H1 (cell line): ENCODE data around the gene TMEM127. TPM values are rescaled to one million over a fixed set of nuclear protein-coding genes. Genes with fewer than 3 reads are reported as not detected.

Source experiments
- CTCF ChIA-PET: fragments of 300-600 bp; sonication (Branson Sonifier 250); formaldehyde crosslinking; loops from one replicate; lab custom pipeline; 2021; ENCODE audit not compliant: partially characterized antibody; lab: Charles Lee
- POLR2A ChIA-PET: fragments of 300-600 bp; sonication (Branson Sonifier 250); formaldehyde crosslinking; loops from one replicate; lab custom pipeline; 2021; ENCODE audit warnings: inconsistent platforms; ENCODE audit not compliant: partially characterized antibody; lab: Charles Lee
- DNase-seq, 2 experiments: peaks; one replicate each; pipeline versions ENCODE4 v3.0.0 to v3.0.0-alpha.2; 2010 to 2022; ENCODE audit warnings: low spot score in 2 of 2, low read depth in 1 of 2, mixed read lengths in 1 of 2
- FAIRE-seq: peaks from 2 replicates; lab custom pipeline; 2011; peaks lifted over from hg19 to GRCh38; lab: Jason Lieb, UNC
- H2AFZ ChIP-seq: 2 replicates; pipeline ENCODE4 v1.8.1; 2012; ENCODE audit warnings: low read length, inconsistent platforms
- H2AK5ac ChIP-seq: 2 replicates; pipeline ENCODE4 v1.6.1; 2013; ENCODE audit warnings: low read depth, low read length
- H2BK120ac ChIP-seq: replicated peaks from 2 replicates; pipeline ENCODE3; 2013; ENCODE audit warnings: low read depth, low read length, inconsistent platforms
- H2BK12ac ChIP-seq: 2 replicates; pipeline ENCODE4 v1.6.1; 2013; ENCODE audit warnings: low read depth, low read length
- H2BK15ac ChIP-seq: 2 replicates; pipeline ENCODE4 v1.6.1; 2013; ENCODE audit warnings: low read length
- H2BK20ac ChIP-seq: 2 replicates; pipeline ENCODE4 v1.6.1; 2013; ENCODE audit warnings: low read length
- H2BK5ac ChIP-seq: 2 replicates; pipeline ENCODE4 v1.6.1; 2013; ENCODE audit warnings: low read depth, low read length
- H3K14ac ChIP-seq: 2 replicates; pipeline ENCODE4 v1.6.1; 2013; ENCODE audit warnings: inconsistent platforms; ENCODE audit not compliant: insufficient read length
- H3K18ac ChIP-seq: 2 replicates; pipeline ENCODE4 v1.6.1; 2013; ENCODE audit warnings: low read length; ENCODE audit errors: extremely low read depth
- H3K23ac ChIP-seq: 2 replicates; pipeline ENCODE4 v1.6.1; 2013; ENCODE audit warnings: inconsistent platforms; ENCODE audit not compliant: insufficient read length
- H3K23me2 ChIP-seq: 2 replicates; pipeline ENCODE4 v1.6.1; 2013; ENCODE audit warnings: low read depth, low read length
- H3K27ac ChIP-seq: 2 replicates; pipeline ENCODE4 v1.6.1; 2011; ENCODE audit warnings: low read depth, low read length, inconsistent platforms
- H3K27me3 ChIP-seq, 4 experiments: replicated peaks in 1 of 4; 1 replicate in 1 of 4; 2 replicates in 3 of 4; pipeline versions ENCODE4 v1.6.1 to v1.8.1; 2011 to 2013; ENCODE audit warnings: low read length in 3 of 4, mild to moderate bottlenecking in 3 of 4, inconsistent platforms in 2 of 4, mixed read lengths in 2 of 4, moderate library complexity in 1 of 4; ENCODE audit not compliant: control insufficient read depth in 3 of 4, insufficient read depth in 3 of 4; ENCODE audit errors: extremely low read depth in 1 of 4
- H3K36me3 ChIP-seq, 4 experiments: 2 replicates each; pipeline versions ENCODE4 v1.6.1 to v1.8.1; 2011 to 2013; ENCODE audit warnings: mild to moderate bottlenecking in 4 of 4, low read length in 3 of 4, moderate library complexity in 2 of 4, control low read depth in 1 of 4, inconsistent platforms in 1 of 4; ENCODE audit not compliant: insufficient read depth in 4 of 4, control insufficient read depth in 2 of 4
- H3K4ac ChIP-seq: replicated peaks from 2 replicates; pipeline ENCODE3; 2013; ENCODE audit warnings: low read length, low read depth, mixed read lengths, inconsistent platforms; ENCODE audit not compliant: insufficient read length
- H3K4me1 ChIP-seq, 4 experiments: replicated peaks in 1 of 4; 1 replicate in 1 of 4; 2 replicates in 3 of 4; pipeline versions ENCODE4 v1.6.1 to v1.8.1; 2011 to 2013; ENCODE audit warnings: low read length in 3 of 4, inconsistent platforms in 2 of 4, mixed read lengths in 1 of 4; ENCODE audit not compliant: insufficient read depth in 4 of 4, control insufficient read depth in 3 of 4
- H3K4me2 ChIP-seq, 2 experiments: 2 replicates each; pipeline versions ENCODE4 v1.6.1 to v1.8.1; 2011 to 2013; ENCODE audit warnings: low read depth in 2 of 2, low read length in 2 of 2, control low read depth in 1 of 2, inconsistent platforms in 1 of 2, mild to moderate bottlenecking in 1 of 2; ENCODE audit not compliant: insufficient read depth in 1 of 2
- H3K4me3 ChIP-seq, 4 experiments: fragments of 200-600, 300-600 bp in 1 of 4; sonication (generic), shearing (Covaris generic), sonication (Bioruptor Twin) in 1 of 4; 2 replicates each; pipeline versions ENCODE4 v1.5.1 to v1.8.1; 2011 to 2016; ENCODE audit warnings: low read length in 4 of 4, low read depth in 3 of 4, control low read depth in 2 of 4, inconsistent platforms in 2 of 4, mild to moderate bottlenecking in 2 of 4, mixed read lengths in 1 of 4, moderate library complexity in 1 of 4; ENCODE audit not compliant: insufficient read depth in 2 of 4; ENCODE audit errors: extremely low read depth in 1 of 4
- H3K56ac ChIP-seq: replicated peaks from 2 replicates; pipeline ENCODE3; 2013; ENCODE audit warnings: low read depth, mild to moderate bottlenecking, mixed read lengths, low read length, inconsistent platforms; ENCODE audit not compliant: insufficient read length
- H3K79me1 ChIP-seq: 2 replicates; pipeline ENCODE4 v1.6.1; 2013; ENCODE audit warnings: low read depth, low read length, control low read depth
- H3K79me2 ChIP-seq, 2 experiments: 2 replicates each; pipeline versions ENCODE4 v1.6.1 to v1.8.1; 2012 to 2013; ENCODE audit warnings: low read length in 2 of 2, mild to moderate bottlenecking in 2 of 2, inconsistent platforms in 1 of 2; ENCODE audit not compliant: insufficient read depth in 2 of 2, control insufficient read depth in 1 of 2
- H3K9ac ChIP-seq, 4 experiments: replicated peaks in 1 of 4; 1 replicate in 1 of 4; 2 replicates in 3 of 4; pipeline versions ENCODE4 v1.6.1 to v1.8.1; 2011 to 2013; ENCODE audit warnings: low read depth in 3 of 4, low read length in 3 of 4, control low read depth in 2 of 4, mild to moderate bottlenecking in 2 of 4, moderate library complexity in 2 of 4, inconsistent platforms in 1 of 4; ENCODE audit errors: extremely low read depth in 1 of 4
- H3K9me3 ChIP-seq, 2 experiments: 2 replicates each; pipeline versions ENCODE4 v1.6.1 to v1.8.1; 2012 to 2013; ENCODE audit warnings: mild to moderate bottlenecking in 2 of 2, moderate library complexity in 2 of 2, control low read depth in 1 of 2, inconsistent platforms in 1 of 2, low read depth in 1 of 2, low read length in 1 of 2, mixed read lengths in 1 of 2; ENCODE audit not compliant: insufficient read depth in 2 of 2
- H4K20me1 ChIP-seq, 2 experiments: replicated peaks in 1 of 2; 2 replicates each; pipeline versions ENCODE3 to v1.8.1; 2011 to 2013; ENCODE audit warnings: inconsistent platforms in 2 of 2, low read length in 2 of 2, mild to moderate bottlenecking in 1 of 2; ENCODE audit not compliant: insufficient read depth in 2 of 2, control insufficient read depth in 1 of 2
- H4K5ac ChIP-seq: 2 replicates; pipeline ENCODE4 v1.6.1; 2013; ENCODE audit warnings: low read length, low read depth, mixed read lengths, inconsistent platforms; ENCODE audit not compliant: insufficient read length
- H4K8ac ChIP-seq: 2 replicates; pipeline ENCODE4 v1.8.0; 2013; ENCODE audit warnings: mild to moderate bottlenecking, moderate library complexity, low read length, inconsistent platforms; ENCODE audit not compliant: insufficient read depth; ENCODE audit errors: extremely low read depth
- H4K91ac ChIP-seq: replicated peaks from 2 replicates; pipeline ENCODE3; 2013; ENCODE audit warnings: low read length, mixed read lengths, inconsistent platforms; ENCODE audit not compliant: insufficient read length
- ASH2L ChIP-seq: fragments of 200-600, 300-600 bp; sonication (generic); IDR thresholded peaks from one replicate; pipeline ENCODE4 v1.7.1; 2017; ENCODE audit warnings: low read length
- ATF3 ChIP-seq: IDR thresholded peaks from 2 replicates; pipeline ENCODE4 v1.6.1; 2011; ENCODE audit warnings: low read depth, mild to moderate bottlenecking, low read length; ENCODE audit not compliant: insufficient read depth
- EZH2 ChIP-seq: fragments of 200-600 bp; sonication (generic); IDR thresholded peaks from 2 replicates; pipeline ENCODE4 v1.7.1; 2012; ENCODE audit warnings: low read depth, mild to moderate bottlenecking, moderate library complexity, low read length, inconsistent platforms; ENCODE audit not compliant: severe bottlenecking
- JUN ChIP-seq: IDR thresholded peaks from 2 replicates; pipeline ENCODE4 v1.6.1; 2011; ENCODE audit warnings: low read depth, mild to moderate bottlenecking, improper control_type of control experiment, low read length
- JUND ChIP-seq: IDR thresholded peaks from 2 replicates; pipeline ENCODE4 v1.6.1; 2011; ENCODE audit warnings: mild to moderate bottlenecking, improper control_type of control experiment, low read length
- SRF ChIP-seq: IDR thresholded peaks from 2 replicates; pipeline ENCODE4 v1.6.1; 2011; ENCODE audit warnings: mild to moderate bottlenecking, low read depth, low read length, moderate library complexity
- SUZ12 ChIP-seq: fragments of 200-600 bp; sonication (generic); IDR thresholded peaks from 2 replicates; pipeline ENCODE4 v1.6.1; 2012; ENCODE audit warnings: mild to moderate bottlenecking, inconsistent platforms, low read length, moderate library complexity, mixed read lengths
- TAF7 ChIP-seq: optimal IDR thresholded peaks from 2 replicates; pipeline ENCODE3; 2011; ENCODE audit warnings: low read depth, mild to moderate bottlenecking, inconsistent platforms, low read length, moderate library complexity, borderline replicate concordance
- TBP ChIP-seq: IDR thresholded peaks from 2 replicates; pipeline ENCODE4 v1.6.1; 2011; ENCODE audit warnings: low read depth, low read length, improper control_type of control experiment
- WGBS, 2 experiments: shearing (Covaris generic) in 1 of 2; methylation state at CpG; one replicate each; pipeline versions ENCODE4 v1.1.6 to v1.1.7; 2013 to 2015; ENCODE audit warnings: low lambda C conversion rate in 2 of 2, mixed read lengths in 2 of 2, inconsistent platforms in 1 of 2, low coverage in 1 of 2, missing lambda C conversion rate in 1 of 2; ENCODE audit not compliant: insufficient replicate concordance in 2 of 2, insufficient coverage in 1 of 2, insufficient read length in 1 of 2; ENCODE audit errors: extremely low coverage in 1 of 2, missing lambda C conversion rate in 1 of 2; 5-methylcytosine and 5-hydroxymethylcytosine counted together
- polyA plus RNA-seq, 7 experiments: library from polyadenylated mRNA; depleted of rRNA in 3 of 7; stranded (reverse) in 5 of 7; unstranded in 2 of 7; fragments of >200 nt in 5 of 7; fragments of 200-250 nt in 2 of 7; gene quantifications; 1 replicate in 5 of 7; 2 replicates in 1 of 7; 4 replicates in 1 of 7; pipeline versions ENCODE4 v1.2.1 to v1.2.3, GENCODE V29; 2011 to 2013; ENCODE audit warnings: missing spikeins in 2 of 7, mixed read lengths in 2 of 7
- total RNA-seq: library from RNA; stranded (reverse); fragmentation: NEBNext Ultra II Directional; extraction: Animal tissue kit (Norgen Biotek cat#: 25700); gene quantifications from 2 replicates; pipeline ENCODE4 v1.2.1, GENCODE V29; 2021
- TF ChIP-seq, protein P1 (sequence below), 3 experiments: IDR thresholded peaks; 1 replicate in 2 of 3; 2 replicates in 1 of 3; pipeline versions ENCODE4 v1.5.1 to v1.6.1; 2011; ENCODE audit warnings: low read length in 3 of 3, mild to moderate bottlenecking in 3 of 3, inconsistent platforms in 2 of 3, low read depth in 1 of 3, moderate library complexity in 1 of 3; ENCODE audit not compliant: insufficient read depth in 1 of 3; ENCODE audit errors: control extremely low read depth in 1 of 3
- TF ChIP-seq, protein P2 (sequence below): IDR thresholded peaks from 2 replicates; pipeline ENCODE4 v1.6.1; 2012; ENCODE audit warnings: inconsistent platforms

TMEM127 gene
- total and polyA plus RNA-seq, 2 of the 8 experiments (the other 6 are each of a cell fraction or from before 2014, with no cell fraction given), result 25.0 to 41.0 TPM

DNA sequence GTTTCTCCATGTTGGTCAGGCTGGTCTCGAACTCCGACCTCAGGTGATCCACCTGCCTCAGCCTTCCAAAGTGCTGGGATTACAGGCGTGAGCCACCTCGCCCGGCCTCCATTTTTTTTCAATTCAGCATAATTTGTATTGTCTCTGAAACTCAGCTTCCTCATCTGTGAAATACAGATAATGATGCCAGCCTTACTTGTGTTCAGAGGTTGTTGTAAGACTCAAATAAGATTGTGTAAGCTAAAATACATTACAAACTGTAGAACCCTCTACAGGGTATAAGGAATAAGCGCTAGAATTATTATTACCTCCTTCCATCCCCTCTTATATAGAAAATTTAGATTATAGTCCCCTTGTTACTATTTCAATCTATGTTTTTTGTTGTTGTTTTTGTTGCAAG is 32.4 kb downstream of the TMEM127 start:
- WGBS, 2 experiments, result 97% methylated on average over 6 of the region's 6 CpGs; no CpG with 5 or more reads in 1 of the 2 experiments
- Histone ChIP-seq H2BK120ac (no peak overlapping the region), H2BK5ac (no peak overlapping the region), H3K79me1 (no peaks in the 10 kb centered on the region), H3K4ac (no peak overlapping the region), H2BK20ac (no peak overlapping the region), H3K23me2 (no peaks in the 10 kb centered on the region), H4K5ac (no peak overlapping the region), H3K79me2 (no peaks in the 10 kb centered on the region), H3K27me3 (no peaks in the 10 kb centered on the region), H3K9me3 (no peaks in the 10 kb centered on the region), H2BK15ac (no peak overlapping the region), H4K8ac (no peak overlapping the region), H3K27ac (no peak overlapping the region), H3K56ac (no peak overlapping the region), H2AFZ (no peak overlapping the region), H3K18ac (no peak overlapping the region), H3K36me3 (no peaks in the 10 kb centered on the region), H3K4me2 (no peak overlapping the region), H3K4me3 (no peak overlapping the region), H3K4me1 (no peaks in the 10 kb centered on the region), H2AK5ac (no peak overlapping the region), H4K20me1 (peaks cover 0 to 2% of the 10 kb centered on the region in 2 experiments), H4K91ac (no peak overlapping the region), H3K23ac (no peak overlapping the region), H2BK12ac (no peak overlapping the region), H3K9ac (no peak overlapping the region), H3K14ac (no peak overlapping the region)
- ChIA-PET POLR2A (no interaction called here), CTCF (interaction anchor here (0.8 to 2.2 kb wide), 7 partner anchors 13 to 211 kb away, joined by 3 to 11 read pairs (median 4); no protein-coding TSS in a partner anchor)
- DNase-seq, result no peak
- no peak for FAIRE-seq
- no peak for TF ChIP-seq TBP
- no peak for TF ChIP-seq ATF3
- no peak for TF ChIP-seq EZH2
- TF ChIP-seq TAF7, result no peak
- TF ChIP-seq JUN, result no peak
- TF ChIP-seq, protein P1, sequence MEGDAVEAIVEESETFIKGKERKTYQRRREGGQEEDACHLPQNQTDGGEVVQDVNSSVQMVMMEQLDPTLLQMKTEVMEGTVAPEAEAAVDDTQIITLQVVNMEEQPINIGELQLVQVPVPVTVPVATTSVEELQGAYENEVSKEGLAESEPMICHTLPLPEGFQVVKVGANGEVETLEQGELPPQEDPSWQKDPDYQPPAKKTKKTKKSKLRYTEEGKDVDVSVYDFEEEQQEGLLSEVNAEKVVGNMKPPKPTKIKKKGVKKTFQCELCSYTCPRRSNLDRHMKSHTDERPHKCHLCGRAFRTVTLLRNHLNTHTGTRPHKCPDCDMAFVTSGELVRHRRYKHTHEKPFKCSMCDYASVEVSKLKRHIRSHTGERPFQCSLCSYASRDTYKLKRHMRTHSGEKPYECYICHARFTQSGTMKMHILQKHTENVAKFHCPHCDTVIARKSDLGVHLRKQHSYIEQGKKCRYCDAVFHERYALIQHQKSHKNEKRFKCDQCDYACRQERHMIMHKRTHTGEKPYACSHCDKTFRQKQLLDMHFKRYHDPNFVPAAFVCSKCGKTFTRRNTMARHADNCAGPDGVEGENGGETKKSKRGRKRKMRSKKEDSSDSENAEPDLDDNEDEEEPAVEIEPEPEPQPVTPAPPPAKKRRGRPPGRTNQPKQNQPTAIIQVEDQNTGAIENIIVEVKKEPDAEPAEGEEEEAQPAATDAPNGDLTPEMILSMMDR (IDR thresholded peaks at IDR 0.05; ENCODE audit: control extremely low read depth in 1 of 3, insufficient read depth in 1 of 3, low read depth in 1 of 3, low read length in 3 of 3), result no peak
- TF ChIP-seq, protein P2, sequence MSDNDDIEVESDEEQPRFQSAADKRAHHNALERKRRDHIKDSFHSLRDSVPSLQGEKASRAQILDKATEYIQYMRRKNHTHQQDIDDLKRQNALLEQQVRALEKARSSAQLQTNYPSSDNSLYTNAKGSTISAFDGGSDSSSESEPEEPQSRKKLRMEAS, result no peak
- no peak for TF ChIP-seq JUND
- no peak for TF ChIP-seq SRF
- no peak for TF ChIP-seq SUZ12
- no peak for TF ChIP-seq ASH2L
